Gastrocnemius medialis (tissue), 4 donors: ENCODE data around the gene HPCAL1. TPM values are rescaled to one million over a fixed set of nuclear protein-coding genes. Genes with fewer than 3 reads are reported as not detected.

Experiments
- ATAC-seq, 2 donors: fragments of 150-250 bp; one replicate each; pipeline ENCODE4 v1.9.1; 2016
- DNase-seq, 2 donors: peaks; one replicate each; pipeline ENCODE4 v3.0.0-alpha.2; 2019
- H3K27ac ChIP-seq, 4 donors: fragments of 200-600 bp; sonication (generic); 1 replicate in 1 of 4; 2 replicates in 3 of 4; pipeline ENCODE4 v1.5.1; 2016 to 2018; ENCODE audit warnings: mild to moderate bottlenecking in 2 of 4, moderate library complexity in 1 of 4
- H3K27me3 ChIP-seq, 3 donors: fragments of 200-600 bp; sonication (generic) in 2 of 3; 1 replicate in 1 of 3; 2 replicates in 2 of 3; pipeline versions ENCODE4 v1.5.1 to v1.6.0; 2016 to 2019; ENCODE audit warnings: mild to moderate bottlenecking in 1 of 3, moderate library complexity in 1 of 3
- H3K36me3 ChIP-seq, 2 donors: fragments of 200-600 bp; sonication (generic) in 1 of 2; one replicate each; pipeline ENCODE4 v1.5.1; 2017 to 2018
- H3K4me1 ChIP-seq, 2 donors: fragments of 200-600 bp; sonication (generic) in 1 of 2; one replicate each; pipeline ENCODE4 v1.5.1; 2016 to 2017; ENCODE audit warnings: mild to moderate bottlenecking in 2 of 2
- H3K4me3 ChIP-seq, 4 donors: fragments of 200-600 bp; sonication (generic) in 3 of 4; 1 replicate in 1 of 4; 2 replicates in 3 of 4; pipeline ENCODE4 v1.5.1; 2016 to 2019; ENCODE audit warnings: mild to moderate bottlenecking in 2 of 4
- H3K9me3 ChIP-seq, 3 donors: fragments of 200-600 bp; sonication (generic) in 2 of 3; 1 replicate in 1 of 3; 2 replicates in 2 of 3; pipeline ENCODE4 v1.5.1; 2016 to 2019
- CTCF ChIP-seq, 5 experiments: fragments of 450-650 bp in 3 of 5; fragments of 200-600 bp in 2 of 5; sonication (generic) in 2 of 5; IDR thresholded peaks in 4 of 5; conservative IDR thresholded peaks in 1 of 5; 1 replicate in 4 of 5; 2 replicates in 1 of 5; pipeline ENCODE4 v1.5.1; 2016 to 2019; ENCODE audit warnings: antibody characterized with exemption in 5 of 5, mild to moderate bottlenecking in 3 of 5, moderate library complexity in 3 of 5
- POLR2A ChIP-seq, 2 donors: fragments of 450-650 bp; IDR thresholded peaks; one replicate each; pipeline ENCODE4 v1.6.1; 2017; ENCODE audit warnings: antibody characterized with exemption in 2 of 2, mild to moderate bottlenecking in 2 of 2, moderate library complexity in 2 of 2
- in situ Hi-C, 4 donors: fragments of 200-750 bp; cut with MboI; loops; one replicate each; pipeline versions ENCODE4 v1.15.0 to v1.8.0; 2017; ENCODE audit warnings: low sequenced_read_pairs in 4 of 4
- intact Hi-C: fragments of 100-400 bp; cut with DNase I; formaldehyde crosslinking; loops from one replicate; pipeline ENCODE4 v1.15.1; 2023; ENCODE audit warnings: low total_unique reads
- total RNA-seq, 4 donors: library from RNA; depleted of rRNA; stranded (reverse); fragments of >200 nt; gene quantifications; one replicate each; pipeline versions ENCODE4 v1.1.0 to v1.2.3, GENCODE V29; 2016

HPCAL1 gene
- total RNA-seq, 4 donors from 2014 or later, result 29.0 to 45.5 (median 34.5) TPM

GRCh38 chr2:10357193-10358169 lies 54.8 kb downstream of the HPCAL1 start:
- no peak overlapping the region for H3K27ac ChIP-seq
- no peak for TF ChIP-seq POLR2A (IDR thresholded peaks at IDR 0.05)
- no peak for TF ChIP-seq CTCF (IDR thresholded peaks at IDR 0.05 in 4 of 5, conservative IDR thresholded peaks at IDR 0.05 in 1 of 5)

GRCh38 chr2:10359246-10359645 lies 56.5 kb downstream of the HPCAL1 start:
- no peaks in the 10 kb centered on the region for H3K4me1 ChIP-seq
- no peak overlapping the region for H3K4me3 ChIP-seq
- TF ChIP-seq POLR2A (IDR thresholded peaks at IDR 0.05) (no peak), CTCF (IDR thresholded peaks at IDR 0.05 in 4 of 5, conservative IDR thresholded peaks at IDR 0.05 in 1 of 5) (no peak)
- no peaks in the 10 kb centered on the region for H3K9me3 ChIP-seq
- DNase-seq (no peak), ATAC-seq (no peak)
- H3K27me3 ChIP-seq, result no peaks in the 10 kb centered on the region
- in situ Hi-C loops (no loop called here), intact Hi-C loops (no loop called here)
- H3K36me3 ChIP-seq, result no peaks in the 10 kb centered on the region
- H3K27ac ChIP-seq, result no peak overlapping the region

More at GRCh38 chr2:10357193-10358169, 54.8 kb downstream of the HPCAL1 start:
- in situ Hi-C loops (no loop called here), intact Hi-C loops (no loop called here)
- Histone ChIP-seq H3K27me3 (no peaks in the 10 kb centered on the region), H3K36me3 (no peaks in the 10 kb centered on the region), H3K9me3 (no peaks in the 10 kb centered on the region), H3K4me3 (no peak overlapping the region), H3K4me1 (no peaks in the 10 kb centered on the region)
- DNase-seq, result no peak
- ATAC-seq, result no peak

GRCh38 chr2:10359731-10360329 lies 57.1 kb downstream of the HPCAL1 start:
- H3K9me3 ChIP-seq, result no peaks in the 10 kb centered on the region
- no peaks in the 10 kb centered on the region for H3K4me1 ChIP-seq
- intact Hi-C loops, result no loop called here
- DNase-seq (no peak), ATAC-seq (no peak)
- no peak overlapping the region for H3K4me3 ChIP-seq
- no peaks in the 10 kb centered on the region for H3K27me3 ChIP-seq
- in situ Hi-C loops, result no loop called here
- no peaks in the 10 kb centered on the region for H3K36me3 ChIP-seq
- no peak overlapping the region for H3K27ac ChIP-seq
- TF ChIP-seq CTCF (IDR thresholded peaks at IDR 0.05 in 4 of 5, conservative IDR thresholded peaks at IDR 0.05 in 1 of 5), result no peak
- TF ChIP-seq POLR2A (IDR thresholded peaks at IDR 0.05), result no peak

- H3K27me3 ChIP-seq, result no peaks in the 10 kb centered on the region
- H3K9me3 ChIP-seq, result no peaks in the 10 kb centered on the region
- H3K4me3 ChIP-seq, result no peak overlapping the region
- intact Hi-C loops (no loop called here), in situ Hi-C loops (no loop called here)
- H3K4me1 ChIP-seq, result no peaks in the 10 kb centered on the region
- H3K36me3 ChIP-seq, result no peaks in the 10 kb centered on the region
- DNase-seq (no peak), ATAC-seq (no peak)
- no peak overlapping the region for H3K27ac ChIP-seq
- TF ChIP-seq CTCF (IDR thresholded peaks at IDR 0.05 in 4 of 5, conservative IDR thresholded peaks at IDR 0.05 in 1 of 5), result no peak
- no peak for TF ChIP-seq POLR2A (IDR thresholded peaks at IDR 0.05)
Observed at GRCh38 chr2:10360460-10360849, 57.8 kb downstream of the HPCAL1 start.
